SK-N-SH (cell line): ENCODE results near the gene CASKIN2. TPM values are rescaled to one million over a fixed set of nuclear protein-coding genes. Genes with fewer than 3 reads are reported as not detected.

ENCODE experiments used
- CTCF ChIA-PET: fragments of 300-600, 350-600 bp; formaldehyde crosslinking; extraction: SDS; loops from one replicate; lab custom pipeline; 2021; lab: Yijun Ruan, JAX
- POLR2A ChIA-PET: fragments of 350-600 bp; sonication (Branson Sonifier 250); formaldehyde crosslinking; extraction: SDS; loops from one replicate; lab custom pipeline; 2020; ENCODE audit warnings: antibody characterized with exemption, inconsistent platforms; lab: Yijun Ruan, JAX
- DNase-seq: peaks from one replicate; pipeline ENCODE4 v3.0.0; 2012
- H2AFZ ChIP-seq: fragments of 200-600 bp; sonication (generic); 2 replicates; pipeline ENCODE4 v1.8.1; 2016; ENCODE audit warnings: antibody characterized with exemption, mild to moderate bottlenecking, low read depth
- H3F3A ChIP-seq: fragments of 200-600 bp; sonication (generic); replicated peaks from 2 replicates; pipeline ENCODE3; 2016; ENCODE audit warnings: antibody characterized with exemption, mild to moderate bottlenecking; ENCODE audit not compliant: insufficient read depth
- H3K27ac ChIP-seq, 2 experiments: fragments of 200-500 bp in 1 of 2; fragments of 200-600 bp in 1 of 2; sonication (Bioruptor generic) in 1 of 2; sonication (generic), shearing (Covaris generic) in 1 of 2; 2 replicates each; pipeline versions ENCODE4 v1.5.1 to v1.6.1; 2014 to 2016; ENCODE audit warnings: low read depth in 2 of 2, inconsistent platforms in 1 of 2, low read length in 1 of 2, mild to moderate bottlenecking in 1 of 2, mixed read lengths in 1 of 2
- H3K27me3 ChIP-seq: fragments of 200-600 bp; sonication (generic), shearing (Covaris generic); 2 replicates; pipeline ENCODE4 v1.6.1; 2016; ENCODE audit warnings: mixed run types; ENCODE audit not compliant: insufficient read depth
- H3K36me3 ChIP-seq, 2 experiments: fragments of 200-500 bp in 1 of 2; fragments of 200-600 bp in 1 of 2; sonication (Bioruptor generic) in 1 of 2; sonication (generic) in 1 of 2; replicated peaks in 1 of 2; 2 replicates each; pipeline versions ENCODE3 to v1.5.1; 2014 to 2016; ENCODE audit warnings: low read length in 1 of 2, mild to moderate bottlenecking in 1 of 2; ENCODE audit not compliant: insufficient read depth in 2 of 2, control insufficient read depth in 1 of 2
- H3K4me1 ChIP-seq, 2 experiments: fragments of 200-500 bp in 1 of 2; fragments of 200-600 bp in 1 of 2; sonication (Bioruptor generic) in 1 of 2; sonication (generic), shearing (Covaris generic) in 1 of 2; 2 replicates each; pipeline versions ENCODE4 v1.5.1 to v1.6.1; 2014 to 2016; ENCODE audit warnings: low read depth in 1 of 2, low read length in 1 of 2, mixed run types in 1 of 2; ENCODE audit not compliant: insufficient read depth in 2 of 2, control insufficient read depth in 1 of 2
- H3K4me2 ChIP-seq: fragments of 200-600 bp; sonication (generic), shearing (Covaris generic); 2 replicates; pipeline ENCODE4 v1.6.1; 2017; ENCODE audit warnings: mixed run types
- H3K4me3 ChIP-seq, 2 experiments: fragments of 200-500 bp in 1 of 2; fragments of 200-600 bp in 1 of 2; sonication (Bioruptor generic) in 1 of 2; sonication (generic), shearing (Covaris generic) in 1 of 2; 2 replicates each; pipeline versions ENCODE4 v1.5.1 to v1.8.1; 2014 to 2016; ENCODE audit warnings: low read depth in 2 of 2, inconsistent platforms in 1 of 2, low read length in 1 of 2, mild to moderate bottlenecking in 1 of 2, mixed read lengths in 1 of 2, moderate library complexity in 1 of 2
- H3K79me2 ChIP-seq: fragments of 200-600 bp; sonication (generic); 2 replicates; pipeline ENCODE4 v1.8.1; 2017; ENCODE audit warnings: mild to moderate bottlenecking; ENCODE audit not compliant: insufficient read depth
- H3K9ac ChIP-seq: fragments of 200-600 bp; sonication (generic); 2 replicates; pipeline ENCODE4 v1.6.1; 2017; ENCODE audit warnings: mixed run types
- H3K9me2 ChIP-seq: fragments of 200-600 bp; sonication (generic); 2 replicates; pipeline ENCODE4 v1.6.1; 2017; ENCODE audit warnings: mixed run types
- H3K9me3 ChIP-seq: fragments of 200-600 bp; sonication (generic); 2 replicates; pipeline ENCODE4 v1.6.1; 2017; ENCODE audit warnings: mixed run types, mild to moderate bottlenecking, moderate library complexity
- H4K20me1 ChIP-seq: fragments of 200-600 bp; sonication (generic); 2 replicates; pipeline ENCODE4 v1.6.1; 2017; ENCODE audit warnings: mild to moderate bottlenecking, mixed run types; ENCODE audit not compliant: insufficient read depth
- EZH2phosphoT487 ChIP-seq: fragments of 200-600 bp; sonication (generic); IDR thresholded peaks from 2 replicates; pipeline ENCODE4 v1.6.1; 2017; ENCODE audit warnings: low read depth, mixed run types, mild to moderate bottlenecking, antibody characterized with exemption, moderate library complexity, borderline replicate concordance
- FOSL2 ChIP-seq: IDR thresholded peaks from 2 replicates; pipeline ENCODE4 v1.4.0; 2012; ENCODE audit warnings: low read depth, mild to moderate bottlenecking, moderate library complexity, borderline replicate concordance
- FOXM1 ChIP-seq: IDR thresholded peaks from 2 replicates; pipeline ENCODE4 v1.4.0; 2012; ENCODE audit warnings: low read depth, mild to moderate bottlenecking
- GATA2 ChIP-seq: sonication (generic); formaldehyde crosslinking; IDR thresholded peaks from 2 replicates; pipeline ENCODE4 v1.5.0; 2020; ENCODE audit warnings: mild to moderate bottlenecking, missing genetic modification reagents
- PBX3 ChIP-seq: IDR thresholded peaks from 2 replicates; pipeline ENCODE4; 2012
- POLR2AphosphoS5 ChIP-seq: IDR thresholded peaks from 2 replicates; pipeline ENCODE4 v1.6.1; 2012; ENCODE audit warnings: low read depth, low read length
- USF2 ChIP-seq: fragments of 150-350 bp; IDR thresholded peaks from 2 replicates; pipeline ENCODE4 v1.6.1; 2017; ENCODE audit warnings: antibody characterized with exemption, low read length, low read depth, borderline replicate concordance
- WGBS: methylation state at CpG from one replicate; pipeline ENCODE4 v1.1.6; 2017; ENCODE audit warnings: low lambda C conversion rate; 5-methylcytosine and 5-hydroxymethylcytosine counted together
- polyA plus RNA-seq, 3 experiments: library from polyadenylated mRNA; depleted of rRNA; stranded (reverse); fragments of >200 nt; gene quantifications; 2 replicates each; pipeline ENCODE4 v1.2.3, GENCODE V29; 2012
- TF ChIP-seq, protein P1 (sequence below): IDR thresholded peaks from 2 replicates; pipeline ENCODE4 v1.4.0; 2012; ENCODE audit warnings: low read depth, borderline replicate concordance

CASKIN2 gene
- polyA plus RNA-seq, 1 of the 3 experiments (the other 2 are of a cell fraction): 6.5 TPM

GRCh38 chr17:75505640-75506039, 9.7 kb downstream of the CASKIN2 start:
- Histone ChIP-seq H3K4me1 (peaks cover 6% of the 10 kb centered on the region in 2 experiments; a peak in 1 of 4 replicates), H3K79me2 (no peaks in the 10 kb centered on the region; the same call in 1 of the 2 replicates), H3K36me3 (peaks cover 3 to 48% of the 10 kb centered on the region in 2 experiments), H3K9me3 (no peaks in the 10 kb centered on the region), H3K9ac (no peak overlapping the region), H2AFZ (no peak overlapping the region), H3K4me2 (no peak overlapping the region), H3K9me2 (no peaks in the 10 kb centered on the region), H3K27ac (no peak overlapping the region), H3F3A (no peaks in the 10 kb centered on the region), H4K20me1 (peaks cover 17% of the 10 kb centered on the region; the same call in 1 of the 2 replicates), H3K4me3 (no peak overlapping the region), H3K27me3 (no peaks in the 10 kb centered on the region)
- POLR2A ChIA-PET: interaction anchor here (0.5 to 0.6 kb wide), 2 partner anchors 36 to 74 kb away, joined by 3 to 5 read pairs; no protein-coding TSS in a partner anchor
- CTCF ChIA-PET: interaction anchor here (1.2 to 5.6 kb wide), 4 partner anchors 8 to 161 kb away, joined by 3 to 37 read pairs (median 6); partner anchors contain the start of genes LLGL2, RECQL5, SAP30BP and TSEN54
- WGBS: 86% methylated on average over 14 of the region's 15 CpGs
- DNase-seq: no peak
- TF ChIP-seq PBX3 (no peak), FOSL2 (no peak)
- TF ChIP-seq, protein P1, sequence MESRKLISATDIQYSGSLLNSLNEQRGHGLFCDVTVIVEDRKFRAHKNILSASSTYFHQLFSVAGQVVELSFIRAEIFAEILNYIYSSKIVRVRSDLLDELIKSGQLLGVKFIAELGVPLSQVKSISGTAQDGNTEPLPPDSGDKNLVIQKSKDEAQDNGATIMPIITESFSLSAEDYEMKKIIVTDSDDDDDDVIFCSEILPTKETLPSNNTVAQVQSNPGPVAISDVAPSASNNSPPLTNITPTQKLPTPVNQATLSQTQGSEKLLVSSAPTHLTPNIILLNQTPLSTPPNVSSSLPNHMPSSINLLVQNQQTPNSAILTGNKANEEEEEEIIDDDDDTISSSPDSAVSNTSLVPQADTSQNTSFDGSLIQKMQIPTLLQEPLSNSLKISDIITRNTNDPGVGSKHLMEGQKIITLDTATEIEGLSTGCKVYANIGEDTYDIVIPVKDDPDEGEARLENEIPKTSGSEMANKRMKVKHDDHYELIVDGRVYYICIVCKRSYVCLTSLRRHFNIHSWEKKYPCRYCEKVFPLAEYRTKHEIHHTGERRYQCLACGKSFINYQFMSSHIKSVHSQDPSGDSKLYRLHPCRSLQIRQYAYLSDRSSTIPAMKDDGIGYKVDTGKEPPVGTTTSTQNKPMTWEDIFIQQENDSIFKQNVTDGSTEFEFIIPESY: no peak

DNA sequence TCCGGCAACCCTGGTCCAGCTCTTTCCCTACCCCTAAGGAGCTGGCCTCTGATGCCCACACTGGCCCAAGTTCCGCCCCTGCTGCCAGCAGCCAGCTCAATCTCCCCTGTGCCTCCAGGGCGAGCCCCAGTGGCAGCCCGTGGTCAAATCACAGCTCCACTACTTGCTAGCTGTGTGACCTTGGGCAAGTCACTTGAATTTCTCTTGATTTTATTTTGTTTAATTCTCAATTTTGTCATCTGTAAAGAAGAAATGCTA, 10.3 kb downstream of the CASKIN2 start:
- no peak for TF ChIP-seq POLR2AphosphoS5
- no peak for TF ChIP-seq FOXM1
- no peak for TF ChIP-seq GATA2 (CRISPR knock-in tag)
- no peak for TF ChIP-seq USF2
- TF ChIP-seq EZH2phosphoT487: no peak
- no peaks in the 10 kb centered on the region for H3K27me3 ChIP-seq
- peaks cover 6% of the 10 kb centered on the region in 2 experiments; a peak in 1 of 4 replicates for H3K4me1 ChIP-seq
- H3F3A ChIP-seq: no peaks in the 10 kb centered on the region
- H3K9me2 ChIP-seq: no peaks in the 10 kb centered on the region
- no peak overlapping the region for H3K4me3 ChIP-seq
- no peak for DNase-seq
- no peaks in the 10 kb centered on the region for H3K9me3 ChIP-seq
- no peak overlapping the region for H3K27ac ChIP-seq
- ChIA-PET CTCF (interaction anchor here (0.6 to 5.6 kb wide), 8 partner anchors 9 to 162 kb away, joined by 3 to 37 read pairs (median 4); partner anchors contain the start of genes RECQL5, SAP30BP and TSEN54), POLR2A (interaction anchor here (0.5 kb wide), 1 partner anchor 75 kb away, joined by 3 read pairs; no protein-coding TSS in a partner anchor)
- no peak overlapping the region for H2AFZ ChIP-seq
- H3K36me3 ChIP-seq: peaks cover 3 to 53% of the 10 kb centered on the region in 2 experiments
- no peak overlapping the region for H3K4me2 ChIP-seq
- H4K20me1 ChIP-seq: peaks cover 17% of the 10 kb centered on the region; the same call in 1 of the 2 replicates
- H3K79me2 ChIP-seq: no peaks in the 10 kb centered on the region
- 89% methylated on average over 3 of the region's 4 CpGs for WGBS
- H3K9ac ChIP-seq: no peak overlapping the region
